NCI-H146 (cell line): Measurements from ENCODE around the gene ACER2.
"Not testable (repeated sequence)": the region's sequence is repeated elsewhere in the genome, so short reads cannot be mapped to it uniquely, and the experiment has no call there.

ENCODE experiments used
- DNase-seq: peaks from one replicate; lab custom pipeline; 2025; lab: John Stamatoyannopoulos, UW

ACER2 gene

GRCh38 chr9:19409401-19410194 is 789 bp downstream of the ACER2 start:
- peak; percentile 54 for DNase-seq

GRCh38 chr9:19410195-19410503 is 1.3 kb downstream of the ACER2 start:
- no peak for DNase-seq

GRCh38 chr9:19410594-19410993 is 1.8 kb downstream of the ACER2 start:
- DNase-seq, result no peak

GRCh38 chr9:19411316-19411715 is 2.5 kb downstream of the ACER2 start:
- no peak for DNase-seq

- DNase-seq, result not testable (repeated sequence)
Observed at GRCh38 chr9:19413456-19413855, 4.6 kb downstream of the ACER2 start.

- no peak for DNase-seq
Observed at GRCh38 chr9:19416143-19416542, 7.3 kb downstream of the ACER2 start.

GRCh38 chr9:19420877-19421276 is 12.1 kb downstream of the ACER2 start:
- no peak for DNase-seq

- no peak for DNase-seq
Observed at GRCh38 chr9:19423163-19423562, 14.4 kb downstream of the ACER2 start.

GRCh38 chr9:19424176-19424779 is 15.5 kb downstream of the ACER2 start:
- DNase-seq, result no peak

- DNase-seq, result no peak
Observed at GRCh38 chr9:19429595-19429994, 20.8 kb downstream of the ACER2 start.

- no peak for DNase-seq
Observed at GRCh38 chr9:19430201-19430760, 21.5 kb downstream of the ACER2 start.

- no peak for DNase-seq
Observed at GRCh38 chr9:19431361-19432171, 22.8 kb downstream of the ACER2 start.

- DNase-seq, result no peak
Observed at GRCh38 chr9:19432473-19432872, 23.7 kb downstream of the ACER2 start.

- DNase-seq, result not testable (repeated sequence)
Observed at GRCh38 chr9:19433729-19434128, 24.9 kb downstream of the ACER2 start.

GRCh38 chr9:19440376-19440775 is 31.6 kb downstream of the ACER2 start:
- no peak for DNase-seq

- no peak for DNase-seq
Observed at GRCh38 chr9:19440823-19441580, 32.2 kb downstream of the ACER2 start.

GRCh38 chr9:19441730-19442129 is 32.9 kb downstream of the ACER2 start:
- no peak for DNase-seq

GRCh38 chr9:19442240-19442639 is 33.4 kb downstream of the ACER2 start:
- DNase-seq, result no peak

GRCh38 chr9:19445452-19445851 is 36.6 kb downstream of the ACER2 start:
- no peak for DNase-seq

GRCh38 chr9:19446361-19446861 is 37.6 kb downstream of the ACER2 start:
- peak; percentile 88 for DNase-seq

- DNase-seq, result no peak
Observed at GRCh38 chr9:19451240-19452087, 42.7 kb downstream of the ACER2 start.
